ENCODE data around the gene MACF1. TPM values are rescaled to one million over a fixed set of nuclear protein-coding genes. Genes with fewer than 3 reads are reported as not detected.

Gene MACF1
- total RNA-seq, 2 donors from 2014 or later, result 121 to 149 TPM

- intact Hi-C loops (cut with DNase I, micrococcal nuclease), result no loop called here
- ATAC-seq (no peak), DNase-seq (no peak)
Measured at GRCh38 chr1:39413902-39414528, 209.5 kb downstream of the MACF1 start.

DNA sequence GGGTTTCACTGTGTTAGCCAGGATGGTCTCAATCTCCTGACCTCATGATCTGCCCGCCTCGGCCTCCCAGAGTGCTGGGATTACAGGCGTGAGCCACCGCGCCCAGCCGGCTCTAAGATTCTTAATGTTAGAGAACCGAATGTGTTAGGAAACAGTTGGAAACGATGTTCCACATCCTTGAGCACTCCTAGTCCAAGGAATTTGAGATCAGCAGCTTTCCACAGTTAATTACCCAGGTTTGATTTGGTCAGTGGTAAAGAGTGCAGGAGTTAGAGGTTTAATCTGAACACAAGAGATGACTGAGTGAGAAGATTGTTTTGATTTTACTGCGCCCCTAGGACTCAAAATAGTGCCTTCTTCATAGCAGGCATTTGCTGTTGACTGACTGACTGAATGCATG lies 211.1 kb downstream of the MACF1 start:
- intact Hi-C loops (cut with DNase I, micrococcal nuclease), result no loop called here
- ATAC-seq (no peak), DNase-seq (no peak)

DNA sequence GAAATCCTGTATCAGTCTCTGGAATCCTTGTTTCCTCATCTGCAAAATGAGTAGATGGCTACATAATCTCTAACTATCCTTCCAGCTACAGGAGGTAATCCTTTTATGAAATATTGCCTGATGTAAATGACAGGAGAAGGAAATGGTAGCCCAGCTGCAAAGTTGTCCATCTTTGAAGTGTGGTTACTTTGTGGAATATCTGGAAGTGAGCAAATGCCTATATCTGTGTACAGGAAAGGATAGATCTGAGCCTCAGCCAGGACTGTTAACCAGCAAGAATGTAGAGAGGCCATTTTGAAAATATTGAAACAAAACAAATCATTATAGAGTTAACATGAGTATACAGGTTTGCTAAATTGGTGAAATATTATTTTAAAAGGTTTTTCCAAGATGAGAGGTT lies 212.1 kb downstream of the MACF1 start:
- intact Hi-C loops (cut with DNase I, micrococcal nuclease), result no loop called here
- ATAC-seq, result no peak
- DNase-seq, result no peak

GRCh38 chr1:39418236-39418635 lies 213.7 kb downstream of the MACF1 start:
- DNase-seq (no peak), ATAC-seq (no peak)
- intact Hi-C loops (cut with DNase I, micrococcal nuclease), result no loop called here

DNA sequence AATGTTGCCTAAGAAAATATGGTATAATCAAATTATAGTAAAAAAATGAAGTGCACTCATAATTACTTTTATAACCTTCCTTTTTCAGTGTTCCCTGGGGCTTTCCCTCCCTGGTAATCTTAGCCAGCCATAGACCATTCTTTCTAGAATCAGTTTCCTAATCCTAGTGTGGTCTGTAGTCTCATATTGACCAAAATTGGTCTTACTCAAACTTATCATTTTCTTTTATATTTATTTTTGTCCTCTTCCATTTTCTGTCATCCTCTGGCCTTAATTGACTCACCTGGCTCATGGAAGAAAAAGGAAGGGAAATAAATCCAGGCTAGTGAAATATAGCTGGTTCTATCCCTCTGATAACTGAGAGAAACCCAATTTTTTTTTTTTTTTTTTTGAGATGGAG lies 216.0 kb downstream of the MACF1 start:
- ATAC-seq, result no peak
- DNase-seq, result no peak
- intact Hi-C loops (cut with DNase I, micrococcal nuclease), result loop anchor here in 1 of 2 donors (10.0 kb wide), 1 partner anchor 66 kb away; no protein-coding TSS in a partner anchor

- intact Hi-C loops (cut with DNase I, micrococcal nuclease), result loop anchor here in 1 of 2 donors (10.0 kb wide), 1 partner anchor 68 kb away; no protein-coding TSS in a partner anchor
- DNase-seq (no peak), ATAC-seq (no peak)
Measured at GRCh38 chr1:39422614-39423013, 218.1 kb downstream of the MACF1 start.

DNA sequence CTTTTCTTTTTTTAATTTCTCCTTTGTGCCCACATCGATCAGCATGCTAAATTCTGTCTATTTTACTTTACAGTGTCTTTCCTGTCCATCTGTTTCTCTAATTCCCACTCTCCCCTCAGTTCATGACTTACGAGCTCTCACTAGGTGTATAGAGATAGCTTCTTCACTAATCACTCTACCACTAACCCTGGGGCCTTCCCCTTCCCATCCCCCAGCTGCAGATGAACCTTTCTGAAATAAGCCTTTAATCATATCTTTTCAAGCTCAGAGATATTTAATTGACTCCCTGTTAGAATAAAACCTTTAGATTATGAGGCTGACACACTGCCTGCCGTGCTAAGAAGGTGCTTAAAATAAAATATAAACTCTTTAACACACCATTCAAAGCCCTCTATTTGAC lies 220.7 kb downstream of the MACF1 start:
- no peak for ATAC-seq
- no peak for DNase-seq
- intact Hi-C loops (cut with DNase I, micrococcal nuclease), result loop anchor here in 1 of 2 donors (10.0 kb wide), 1 partner anchor 70 kb away; no protein-coding TSS in a partner anchor

- DNase-seq (no peak), ATAC-seq (peak; percentile 84)
- intact Hi-C loops (cut with DNase I, micrococcal nuclease), result loop anchor here in 1 of 2 donors (10.0 kb wide), 1 partner anchor 71 kb away; no protein-coding TSS in a partner anchor
Measured at GRCh38 chr1:39425634-39426033, 221.1 kb downstream of the MACF1 start.

GRCh38 chr1:39426346-39426745 lies 221.9 kb downstream of the MACF1 start:
- ATAC-seq (no peak), DNase-seq (no peak)
- intact Hi-C loops (cut with DNase I, micrococcal nuclease), result loop anchor here in 1 of 2 donors (10.0 kb wide), 1 partner anchor 72 kb away; no protein-coding TSS in a partner anchor

DNA sequence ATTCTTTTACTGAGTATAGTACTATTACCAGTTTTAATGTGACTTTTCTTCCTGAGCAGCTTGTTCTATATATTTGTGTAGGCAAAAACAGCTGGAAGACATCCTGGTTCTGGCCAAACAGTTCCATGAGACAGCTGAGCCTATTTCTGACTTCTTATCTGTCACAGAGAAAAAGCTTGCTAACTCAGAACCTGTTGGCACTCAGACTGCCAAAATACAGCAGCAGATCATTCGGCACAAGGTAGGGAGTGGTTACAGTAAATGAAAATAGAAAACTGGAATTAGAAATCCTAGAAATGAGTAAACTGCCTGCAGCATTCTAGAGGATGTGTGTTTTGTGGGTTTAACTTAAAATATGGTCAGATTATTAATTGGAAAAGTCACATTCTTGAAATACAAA lies 222.9 kb downstream of the MACF1 start:
- intact Hi-C loops (cut with DNase I, micrococcal nuclease), result loop anchor here in 1 of 2 donors (10.0 kb wide), 1 partner anchor 73 kb away; no protein-coding TSS in a partner anchor
- ATAC-seq, result no peak

GRCh38 chr1:39427912-39428311 lies 223.4 kb downstream of the MACF1 start:
- ATAC-seq (no peak), DNase-seq (no peak)
- intact Hi-C loops (cut with DNase I, micrococcal nuclease), result loop anchor here in 1 of 2 donors (10.0 kb wide), 1 partner anchor 73 kb away; no protein-coding TSS in a partner anchor

More for the DNA sequence above, 222.9 kb downstream of the MACF1 start:
- no peak for DNase-seq

DNA sequence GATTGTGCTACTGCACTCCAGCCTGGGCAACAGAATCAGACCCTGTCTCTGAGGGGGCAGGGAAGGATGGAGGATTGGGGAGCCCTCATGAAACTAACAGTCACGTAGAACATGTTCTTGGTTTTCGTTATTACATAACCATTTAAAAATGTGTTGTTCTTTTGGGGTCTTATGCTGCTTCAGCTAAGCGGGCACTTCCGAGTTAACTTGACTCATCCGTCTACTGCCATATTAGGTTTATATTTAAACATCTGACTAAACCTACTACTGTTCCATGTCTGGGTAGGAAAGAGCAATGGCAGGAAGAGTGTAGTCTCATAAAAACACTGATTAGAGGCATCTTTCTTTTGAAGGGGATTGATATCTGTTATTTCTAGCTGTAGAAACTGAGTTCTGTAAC lies 227.4 kb downstream of the MACF1 start:
- intact Hi-C loops (cut with DNase I, micrococcal nuclease), result no loop called here
- ATAC-seq, result no peak

DNA sequence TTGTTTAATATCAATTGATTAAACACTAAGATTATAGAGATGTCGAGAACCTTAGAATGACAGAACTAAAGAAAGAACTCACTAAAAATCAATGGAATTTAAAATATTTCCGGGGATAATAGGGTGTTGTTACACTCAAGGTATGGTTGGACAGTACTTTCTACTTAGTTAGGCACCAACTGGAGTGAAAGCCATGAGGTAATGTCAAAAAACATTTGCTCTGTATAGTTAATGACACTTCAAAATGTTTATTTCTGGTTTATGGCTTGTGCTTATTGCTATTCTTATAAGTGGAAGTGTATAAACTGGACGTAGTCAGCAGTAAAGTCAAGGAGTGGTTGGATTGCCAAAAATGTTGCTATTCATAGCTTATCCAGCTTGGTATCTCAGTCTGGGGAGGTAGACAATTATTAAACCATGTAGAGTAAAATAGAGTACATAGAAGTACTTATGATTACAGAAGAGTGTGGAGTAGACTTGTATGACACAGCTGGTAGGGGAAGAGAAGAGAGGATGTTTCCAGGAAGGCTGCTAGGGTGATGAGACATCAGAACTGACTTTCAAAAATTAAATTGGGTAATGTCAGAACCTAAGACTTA lies 230.4 kb downstream of the MACF1 start:
- DNase-seq, result no peak
- peak; percentile 97 for ATAC-seq
- intact Hi-C loops (cut with DNase I, micrococcal nuclease), result no loop called here

More for the DNA sequence above, 227.4 kb downstream of the MACF1 start:
- no peak for DNase-seq

DNA sequence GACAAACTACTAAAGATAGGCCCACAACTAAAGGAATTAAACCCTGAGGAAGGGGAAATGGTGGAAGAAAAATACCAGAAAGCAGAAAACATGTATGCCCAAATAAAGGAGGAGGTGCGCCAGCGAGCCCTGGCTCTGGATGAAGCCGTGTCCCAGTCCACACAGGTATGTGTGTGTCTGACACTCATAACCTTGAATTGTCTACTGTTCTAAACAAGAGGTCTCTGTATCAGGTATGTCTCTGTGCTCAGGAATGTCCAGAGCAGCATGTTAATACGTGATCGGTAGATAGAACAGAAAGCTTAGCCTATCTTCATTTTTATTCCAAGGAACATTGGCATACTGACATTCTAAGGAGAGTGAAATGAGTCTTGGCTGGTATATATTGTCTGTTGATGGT lies 231.1 kb downstream of the MACF1 start:
- no peak for DNase-seq
- no peak for ATAC-seq
- intact Hi-C loops (cut with DNase I, micrococcal nuclease), result no loop called here

DNA sequence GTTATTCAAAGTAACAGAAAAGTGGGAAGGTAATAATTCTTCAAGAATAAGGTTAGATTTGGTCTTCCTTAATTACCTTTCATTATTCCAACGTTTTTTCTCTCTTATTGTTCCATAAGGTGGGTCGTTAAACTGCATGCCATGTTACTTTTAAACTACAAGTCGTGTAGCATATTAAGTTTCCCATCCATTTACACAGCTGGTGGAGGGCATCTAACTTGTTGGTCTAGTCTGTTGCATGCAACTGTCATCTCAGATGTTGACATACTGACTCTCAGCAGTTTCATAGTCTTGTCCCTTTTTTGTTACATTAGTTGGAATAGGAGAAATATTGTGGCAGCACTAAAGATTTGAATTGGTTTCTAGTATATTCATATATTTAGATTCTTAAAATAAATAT lies 232.3 kb downstream of the MACF1 start:
- no peak for ATAC-seq
- intact Hi-C loops (cut with DNase I, micrococcal nuclease), result no loop called here

GRCh38 chr1:39438042-39438441 lies 233.5 kb downstream of the MACF1 start:
- intact Hi-C loops (cut with DNase I, micrococcal nuclease), result no loop called here
- no peak for ATAC-seq
- DNase-seq, result no peak

More for the DNA sequence above, 232.3 kb downstream of the MACF1 start:
- DNase-seq, result no peak

- intact Hi-C loops (cut with DNase I, micrococcal nuclease), result no loop called here
- ATAC-seq (no peak), DNase-seq (no peak)
Measured at GRCh38 chr1:39440856-39441255, 236.4 kb downstream of the MACF1 start.

- no peak for DNase-seq
- ATAC-seq, result peak; percentile 53
- intact Hi-C loops (cut with DNase I, micrococcal nuclease), result no loop called here
Measured at GRCh38 chr1:39441797-39442196, 237.3 kb downstream of the MACF1 start.

- DNase-seq (no peak), ATAC-seq (no peak)
- intact Hi-C loops (cut with DNase I, micrococcal nuclease), result no loop called here
Measured at GRCh38 chr1:39445573-39445972, 241.1 kb downstream of the MACF1 start.

DNA sequence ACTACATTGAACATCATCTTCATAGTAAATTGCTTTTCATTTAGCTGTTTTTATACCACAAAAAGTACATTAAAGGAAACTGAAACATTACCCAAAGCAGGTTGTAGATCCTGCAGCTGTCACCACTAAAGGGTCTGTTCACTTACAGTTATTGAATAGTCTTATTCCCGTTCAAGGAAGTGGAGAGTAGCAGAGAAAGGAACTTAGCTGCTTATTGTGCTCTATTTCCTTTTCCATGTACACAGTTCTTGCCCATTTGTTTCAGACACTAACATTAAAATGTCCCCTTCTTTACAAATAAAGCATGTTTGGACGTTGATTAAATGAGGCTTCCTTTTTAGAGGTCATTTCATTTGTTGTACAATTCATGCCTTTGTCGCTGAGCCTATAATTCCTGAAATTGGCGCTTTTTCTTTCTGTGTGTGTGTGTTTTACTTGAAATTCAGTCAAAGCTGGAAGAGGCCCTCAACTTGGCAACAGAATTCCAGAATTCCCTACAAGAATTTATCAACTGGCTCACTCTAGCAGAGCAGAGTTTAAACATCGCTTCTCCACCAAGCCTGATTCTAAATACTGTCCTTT lies 242.6 kb downstream of the MACF1 start:
- ATAC-seq, result no peak
- intact Hi-C loops (cut with DNase I, micrococcal nuclease), result no loop called here
- DNase-seq, result no peak
